ENCODE results near the gene CENPK.

- TF ChIP-seq CTCF (IDR thresholded peaks at IDR 0.05 in 8 of 11, conservative IDR thresholded peaks at IDR 0.05 in 3 of 11) (no peak), POLR2A (IDR thresholded peaks at IDR 0.05) (no peak)
Observed at GRCh38 chr5:65555287-65555686, 7.7 kb downstream of the CENPK start.
